GM18519 (cell line): ENCODE results near the gene CAD.
A peak's percentile ranks its signal among the peaks of the same experiment; 100 is the strongest.
"Not testable (repeated sequence)": the region's sequence is repeated elsewhere in the genome, so short reads cannot be mapped to it uniquely, and the experiment has no call there.

Experiments used
- ATAC-seq: cut with Tn5 transposase; IDR thresholded peaks from one replicate; pipeline ENCODE4 v1.9.1; 2021; ENCODE audit warnings: mild to moderate bottlenecking, moderate library complexity; ENCODE audit not compliant: unreplicated experiment, low FRiP score

Gene CAD

GRCh38 chr2:27217173-27218121, at the start of gene CAD:
Gene CAD (plus strand): TSS chr2:27217369. CDS start chr2:27217552, 183 bp downstream.
- ATAC-seq = peak; percentile 44

GRCh38 chr2:27170581-27171337, 46.4 kb upstream of the CAD start:
- ATAC-seq = no peak

- no peak for ATAC-seq
Measured at GRCh38 chr2:27171351-27171848, 45.8 kb upstream of the CAD start.

GRCh38 chr2:27174638-27175037, 42.5 kb upstream of the CAD start:
- no peak for ATAC-seq

GRCh38 chr2:27175330-27175729, 41.8 kb upstream of the CAD start:
- no peak for ATAC-seq

GRCh38 chr2:27175781-27176180, 41.4 kb upstream of the CAD start:
- not testable (repeated sequence) for ATAC-seq

- no peak for ATAC-seq
Measured at GRCh38 chr2:27177441-27178351, 39.5 kb upstream of the CAD start.

GRCh38 chr2:27178469-27178868, 38.7 kb upstream of the CAD start:
- no peak for ATAC-seq

- ATAC-seq = no peak
Measured at GRCh38 chr2:27179344-27180000, 37.7 kb upstream of the CAD start.

GRCh38 chr2:27182346-27182745, 34.8 kb upstream of the CAD start:
- ATAC-seq = no peak

- no peak for ATAC-seq
Measured at GRCh38 chr2:27184115-27184514, 33.1 kb upstream of the CAD start.

GRCh38 chr2:27185331-27186026, 31.7 kb upstream of the CAD start:
- ATAC-seq = no peak

- no peak for ATAC-seq
Measured at GRCh38 chr2:27186613-27187345, 30.4 kb upstream of the CAD start.

GRCh38 chr2:27189989-27190388, 27.2 kb upstream of the CAD start:
- ATAC-seq = no peak

- ATAC-seq = no peak
Measured at GRCh38 chr2:27191070-27191829, 25.9 kb upstream of the CAD start.

- no peak for ATAC-seq
Measured at GRCh38 chr2:27194538-27195354, 22.4 kb upstream of the CAD start.

- not testable (repeated sequence) for ATAC-seq
Measured at GRCh38 chr2:27195799-27196198, 21.4 kb upstream of the CAD start.
